Measurements from ENCODE around the gene MYO3B. TPM values are rescaled to one million over a fixed set of nuclear protein-coding genes. Genes with fewer than 3 reads are reported as not detected.

The MYO3B gene
- total RNA-seq, 2 experiments from 2014 or later = not detected

DNA sequence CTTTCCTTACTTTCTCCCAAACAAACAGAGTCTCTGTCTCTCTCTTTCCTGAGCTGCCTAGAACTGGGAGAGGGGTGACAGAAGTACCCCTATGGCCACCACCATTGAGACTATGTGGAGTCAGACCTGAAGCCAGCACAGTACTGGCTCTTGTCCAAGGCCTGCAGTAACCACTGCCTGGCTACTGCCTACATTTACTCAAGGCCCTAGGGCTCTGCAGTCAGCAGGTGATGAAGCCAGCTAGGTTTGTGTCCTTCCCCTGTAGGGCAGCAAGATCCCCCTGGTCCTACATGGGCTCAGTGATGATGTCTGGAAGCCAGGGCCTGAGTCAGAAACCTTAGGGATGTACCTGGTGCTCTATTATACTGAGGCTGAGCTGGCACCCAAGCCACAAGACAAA is 12.2 kb downstream of the MYO3B start:
- TF ChIP-seq EZH2phosphoT487 (IDR thresholded peaks at IDR 0.05; ENCODE audit: borderline replicate concordance, low read depth, low read length) = no peak
- no peak for TF ChIP-seq CTCF (conservative IDR thresholded peaks at IDR 0.05; ENCODE audit: low read length)
- no peak for DNase-seq (ENCODE audit: low spot score)
- no peaks in the 10 kb centered on the region for H4K20me1 ChIP-seq (ENCODE audit: insufficient read depth, low read length)
- no peak overlapping the region for H3K27ac ChIP-seq (ENCODE audit: low read depth, low read length, poor library complexity, severe bottlenecking)
- no peaks in the 10 kb centered on the region for H3K36me3 ChIP-seq (ENCODE audit: insufficient read depth, low read length)
- ChIA-PET CTCF (ENCODE audit: unreplicated experiment) (no interaction called here), POLR2A (interaction anchor here (0.5 to 0.7 kb wide), 2 partner anchors 31 to 1462 kb away, joined by 3 to 4 read pairs; no protein-coding TSS in a partner anchor)
- no peak overlapping the region for H3K4me2 ChIP-seq (ENCODE audit: low read length)
- H3K79me2 ChIP-seq (ENCODE audit: insufficient read depth, low read depth, low read length) = no peaks in the 10 kb centered on the region
- no peaks in the 10 kb centered on the region for H3K4me1 ChIP-seq (ENCODE audit: insufficient read depth, low read length, poor library complexity, severe bottlenecking)
- no peak overlapping the region for H2AFZ ChIP-seq (ENCODE audit: low read length)
- H3K9me2 ChIP-seq (ENCODE audit: insufficient read depth, low read length) = no peaks in the 10 kb centered on the region
- no TSS peak for BruUV-seq (replicated peaks)
- intact Hi-C loops (cut with micrococcal nuclease; ENCODE audit: unreplicated experiment) = no loop called here
- peaks cover 4% of the 10 kb centered on the region; the same call in 1 of the 2 replicates for H3K9me3 ChIP-seq (ENCODE audit: low read length)
- no peak overlapping the region for H3K4me3 ChIP-seq (ENCODE audit: low read depth, low read length, poor library complexity, severe bottlenecking)

- Histone ChIP-seq H3K27ac (ENCODE audit: low read depth, low read length, poor library complexity, severe bottlenecking) (no peak overlapping the region), H3K79me2 (ENCODE audit: insufficient read depth, low read depth, low read length) (no peaks in the 10 kb centered on the region), H3K36me3 (ENCODE audit: insufficient read depth, low read length) (no peaks in the 10 kb centered on the region), H3K4me1 (ENCODE audit: insufficient read depth, low read length, poor library complexity, severe bottlenecking) (no peaks in the 10 kb centered on the region), H3K9me3 (ENCODE audit: low read length) (no peaks in the 10 kb centered on the region), H4K20me1 (ENCODE audit: insufficient read depth, low read length) (no peaks in the 10 kb centered on the region), H3K9me2 (ENCODE audit: insufficient read depth, low read length) (no peaks in the 10 kb centered on the region), H3K4me3 (ENCODE audit: low read depth, low read length, poor library complexity, severe bottlenecking) (no peak overlapping the region), H3K4me2 (ENCODE audit: low read length) (no peak overlapping the region), H2AFZ (ENCODE audit: low read length) (no peak overlapping the region)
- TF ChIP-seq EZH2phosphoT487 (IDR thresholded peaks at IDR 0.05; ENCODE audit: borderline replicate concordance, low read depth, low read length) (no peak), CTCF (conservative IDR thresholded peaks at IDR 0.05; ENCODE audit: low read length) (no peak)
- intact Hi-C loops (cut with micrococcal nuclease; ENCODE audit: unreplicated experiment) = no loop called here
- no TSS peak for BruUV-seq (replicated peaks)
- DNase-seq (ENCODE audit: low spot score) = no peak
- POLR2A ChIA-PET = no interaction called here
- CTCF ChIA-PET (ENCODE audit: unreplicated experiment) = no interaction called here
Measured at GRCh38 chr2:170191166-170191866, 13.4 kb downstream of the MYO3B start.

- no peak for TF ChIP-seq EZH2phosphoT487 (IDR thresholded peaks at IDR 0.05; ENCODE audit: borderline replicate concordance, low read depth, low read length)
- TF ChIP-seq CTCF (conservative IDR thresholded peaks at IDR 0.05; ENCODE audit: low read length) = no peak
- intact Hi-C loops (cut with micrococcal nuclease; ENCODE audit: unreplicated experiment) = no loop called here
- no TSS peak for BruUV-seq (replicated peaks)
- Histone ChIP-seq H3K9me3 (ENCODE audit: low read length) (no peaks in the 10 kb centered on the region), H4K20me1 (ENCODE audit: insufficient read depth, low read length) (no peaks in the 10 kb centered on the region), H2AFZ (ENCODE audit: low read length) (no peak overlapping the region), H3K4me2 (ENCODE audit: low read length) (no peak overlapping the region), H3K4me3 (ENCODE audit: low read depth, low read length, poor library complexity, severe bottlenecking) (no peak overlapping the region), H3K79me2 (ENCODE audit: insufficient read depth, low read depth, low read length) (no peaks in the 10 kb centered on the region), H3K9me2 (ENCODE audit: insufficient read depth, low read length) (no peaks in the 10 kb centered on the region), H3K36me3 (ENCODE audit: insufficient read depth, low read length) (no peaks in the 10 kb centered on the region), H3K4me1 (ENCODE audit: insufficient read depth, low read length, poor library complexity, severe bottlenecking) (no peaks in the 10 kb centered on the region), H3K27ac (ENCODE audit: low read depth, low read length, poor library complexity, severe bottlenecking) (no peak overlapping the region)
- DNase-seq (ENCODE audit: low spot score) = no peak
- ChIA-PET CTCF (ENCODE audit: unreplicated experiment) (no interaction called here), POLR2A (no interaction called here)
Measured at GRCh38 chr2:170196963-170197362, 19.0 kb downstream of the MYO3B start.
